Erythroblast (primary cell): ENCODE results near the gene PTPRT.

Experiments
- GATA1 ChIP-seq: IDR thresholded peaks from 2 replicates; pipeline ENCODE4 v1.6.1; 2011; ENCODE audit warnings: low read depth, mild to moderate bottlenecking, control low read depth, low read length, moderate library complexity
- POLR2A ChIP-seq: IDR thresholded peaks from 2 replicates; pipeline ENCODE4 v1.6.1; 2011; ENCODE audit warnings: mild to moderate bottlenecking, low read length

GRCh38 chr20:42855896-42856295 lies 333.8 kb downstream of the PTPRT start:
- TF ChIP-seq POLR2A (no peak), GATA1 (no peak)
